Activated naive CD4-positive, alpha-beta T cell treated with anti-CD3 and anti-CD28 coated beads, Interleukin-2, amount 50 U/mL, for 24 hours (primary cell): Measurements from ENCODE around the gene ST7.

Experiments used
- H3K27ac Mint-ChIP-seq: one replicate; pipeline ENCODE4 v1.8.0; 2021; ENCODE audit warnings: mild to moderate bottlenecking, mixed read lengths
- H3K27me3 Mint-ChIP-seq: one replicate; pipeline ENCODE4 v1.8.0; 2021; ENCODE audit warnings: mixed read lengths
- H3K36me3 Mint-ChIP-seq: one replicate; pipeline ENCODE4 v1.8.0; 2021; ENCODE audit warnings: mixed read lengths
- H3K4me1 Mint-ChIP-seq: one replicate; pipeline ENCODE4 v1.8.0; 2021; ENCODE audit warnings: mixed read lengths
- H3K4me3 Mint-ChIP-seq: one replicate; pipeline ENCODE4 v1.8.0; 2021; ENCODE audit warnings: mild to moderate bottlenecking, mixed read lengths
- H3K9me3 Mint-ChIP-seq: one replicate; pipeline ENCODE4 v1.8.0; 2021; ENCODE audit warnings: mixed read lengths

The ST7 gene

GRCh38 chr7:117186218-117187010 lies 233.1 kb downstream of the ST7 start:
- no peak overlapping the region for H3K4me3 Mint-ChIP-seq

GRCh38 chr7:117188376-117188775 lies 235.1 kb downstream of the ST7 start:
- no peak overlapping the region for H3K27ac Mint-ChIP-seq
- no peaks in the 10 kb centered on the region for H3K4me1 Mint-ChIP-seq
- H3K27me3 Mint-ChIP-seq, result no peaks in the 10 kb centered on the region
- H3K4me3 Mint-ChIP-seq, result no peak overlapping the region
- H3K9me3 Mint-ChIP-seq, result no peaks in the 10 kb centered on the region
- peaks cover 3% of the 10 kb centered on the region for H3K36me3 Mint-ChIP-seq

More at GRCh38 chr7:117186218-117187010, 233.1 kb downstream of the ST7 start:
- no peak overlapping the region for H3K27ac Mint-ChIP-seq
- peaks cover 6% of the 10 kb centered on the region for H3K36me3 Mint-ChIP-seq
- H3K4me1 Mint-ChIP-seq, result no peaks in the 10 kb centered on the region
- H3K27me3 Mint-ChIP-seq, result no peaks in the 10 kb centered on the region
- no peaks in the 10 kb centered on the region for H3K9me3 Mint-ChIP-seq

- Mint-ChIP-seq H3K27ac (no peak overlapping the region), H3K36me3 (peaks cover 3% of the 10 kb centered on the region), H3K9me3 (no peaks in the 10 kb centered on the region), H3K27me3 (no peaks in the 10 kb centered on the region), H3K4me3 (no peak overlapping the region), H3K4me1 (no peaks in the 10 kb centered on the region)
Measured at GRCh38 chr7:117188949-117189592, 235.8 kb downstream of the ST7 start.

- no peaks in the 10 kb centered on the region for H3K4me1 Mint-ChIP-seq
- H3K27ac Mint-ChIP-seq, result no peak overlapping the region
- peaks cover 3% of the 10 kb centered on the region for H3K36me3 Mint-ChIP-seq
- H3K4me3 Mint-ChIP-seq, result no peak overlapping the region
- H3K9me3 Mint-ChIP-seq, result no peaks in the 10 kb centered on the region
- H3K27me3 Mint-ChIP-seq, result no peaks in the 10 kb centered on the region
Measured at GRCh38 chr7:117190104-117190503, 236.8 kb downstream of the ST7 start.

- H3K36me3 Mint-ChIP-seq, result peaks cover 3% of the 10 kb centered on the region
- H3K9me3 Mint-ChIP-seq, result no peaks in the 10 kb centered on the region
- no peaks in the 10 kb centered on the region for H3K27me3 Mint-ChIP-seq
- no peak overlapping the region for H3K27ac Mint-ChIP-seq
- H3K4me1 Mint-ChIP-seq, result no peaks in the 10 kb centered on the region
- no peak overlapping the region for H3K4me3 Mint-ChIP-seq
Measured at GRCh38 chr7:117190746-117191435, 237.6 kb downstream of the ST7 start.

- Mint-ChIP-seq H3K4me3 (no peak overlapping the region), H3K9me3 (no peaks in the 10 kb centered on the region), H3K4me1 (no peaks in the 10 kb centered on the region), H3K27me3 (no peaks in the 10 kb centered on the region), H3K27ac (no peak overlapping the region), H3K36me3 (peaks cover 3% of the 10 kb centered on the region)
Measured at GRCh38 chr7:117192108-117192507, 238.8 kb downstream of the ST7 start.

- Mint-ChIP-seq H3K36me3 (peaks cover 3% of the 10 kb centered on the region), H3K4me3 (no peak overlapping the region), H3K27ac (no peak overlapping the region), H3K27me3 (no peaks in the 10 kb centered on the region), H3K9me3 (no peaks in the 10 kb centered on the region), H3K4me1 (no peaks in the 10 kb centered on the region)
Measured at GRCh38 chr7:117193564-117193963, 240.3 kb downstream of the ST7 start.

- H3K27ac Mint-ChIP-seq, result no peak overlapping the region
- no peaks in the 10 kb centered on the region for H3K9me3 Mint-ChIP-seq
- H3K27me3 Mint-ChIP-seq, result no peaks in the 10 kb centered on the region
- H3K4me3 Mint-ChIP-seq, result no peak overlapping the region
- peaks cover 3% of the 10 kb centered on the region for H3K36me3 Mint-ChIP-seq
- H3K4me1 Mint-ChIP-seq, result no peaks in the 10 kb centered on the region
Measured at GRCh38 chr7:117194445-117194844, 241.1 kb downstream of the ST7 start.

GRCh38 chr7:117195361-117196029 lies 242.2 kb downstream of the ST7 start:
- H3K27me3 Mint-ChIP-seq, result no peaks in the 10 kb centered on the region
- no peaks in the 10 kb centered on the region for H3K9me3 Mint-ChIP-seq
- H3K36me3 Mint-ChIP-seq, result peaks cover 3% of the 10 kb centered on the region
- no peak overlapping the region for H3K27ac Mint-ChIP-seq
- H3K4me3 Mint-ChIP-seq, result no peak overlapping the region
- H3K4me1 Mint-ChIP-seq, result no peaks in the 10 kb centered on the region

- H3K4me3 Mint-ChIP-seq, result no peak overlapping the region
- no peaks in the 10 kb centered on the region for H3K4me1 Mint-ChIP-seq
- no peaks in the 10 kb centered on the region for H3K36me3 Mint-ChIP-seq
- H3K27ac Mint-ChIP-seq, result no peak overlapping the region
- no peaks in the 10 kb centered on the region for H3K27me3 Mint-ChIP-seq
- H3K9me3 Mint-ChIP-seq, result no peaks in the 10 kb centered on the region
Measured at GRCh38 chr7:117200132-117200531, 246.8 kb downstream of the ST7 start.

GRCh38 chr7:117200786-117201458 lies 247.6 kb downstream of the ST7 start:
- no peak overlapping the region for H3K27ac Mint-ChIP-seq
- no peaks in the 10 kb centered on the region for H3K36me3 Mint-ChIP-seq
- H3K4me3 Mint-ChIP-seq, result no peak overlapping the region
- no peaks in the 10 kb centered on the region for H3K4me1 Mint-ChIP-seq
- no peaks in the 10 kb centered on the region for H3K27me3 Mint-ChIP-seq
- no peaks in the 10 kb centered on the region for H3K9me3 Mint-ChIP-seq

GRCh38 chr7:117202511-117202910 lies 249.2 kb downstream of the ST7 start:
- Mint-ChIP-seq H3K27ac (no peak overlapping the region), H3K27me3 (no peaks in the 10 kb centered on the region), H3K9me3 (no peaks in the 10 kb centered on the region), H3K4me3 (no peak overlapping the region), H3K36me3 (no peaks in the 10 kb centered on the region), H3K4me1 (no peaks in the 10 kb centered on the region)

GRCh38 chr7:117203205-117203604 lies 249.9 kb downstream of the ST7 start:
- H3K27me3 Mint-ChIP-seq, result no peaks in the 10 kb centered on the region
- H3K27ac Mint-ChIP-seq, result no peak overlapping the region

GRCh38 chr7:117205873-117206272 lies 252.6 kb downstream of the ST7 start:
- Mint-ChIP-seq H3K4me1 (no peaks in the 10 kb centered on the region), H3K4me3 (no peak overlapping the region), H3K27ac (no peak overlapping the region), H3K36me3 (no peaks in the 10 kb centered on the region), H3K27me3 (no peaks in the 10 kb centered on the region), H3K9me3 (no peaks in the 10 kb centered on the region)

More at GRCh38 chr7:117203205-117203604, 249.9 kb downstream of the ST7 start:
- Mint-ChIP-seq H3K4me1 (no peaks in the 10 kb centered on the region), H3K4me3 (no peak overlapping the region), H3K9me3 (no peaks in the 10 kb centered on the region), H3K36me3 (no peaks in the 10 kb centered on the region)

GRCh38 chr7:117208257-117208656 lies 255.0 kb downstream of the ST7 start:
- H3K27ac Mint-ChIP-seq, result no peak overlapping the region
- no peak overlapping the region for H3K4me3 Mint-ChIP-seq
- no peaks in the 10 kb centered on the region for H3K36me3 Mint-ChIP-seq
- no peaks in the 10 kb centered on the region for H3K27me3 Mint-ChIP-seq
- H3K4me1 Mint-ChIP-seq, result no peaks in the 10 kb centered on the region
- no peaks in the 10 kb centered on the region for H3K9me3 Mint-ChIP-seq
